Measurements from ENCODE around the gene UBE2QL1.

The UBE2QL1 gene

DNA sequence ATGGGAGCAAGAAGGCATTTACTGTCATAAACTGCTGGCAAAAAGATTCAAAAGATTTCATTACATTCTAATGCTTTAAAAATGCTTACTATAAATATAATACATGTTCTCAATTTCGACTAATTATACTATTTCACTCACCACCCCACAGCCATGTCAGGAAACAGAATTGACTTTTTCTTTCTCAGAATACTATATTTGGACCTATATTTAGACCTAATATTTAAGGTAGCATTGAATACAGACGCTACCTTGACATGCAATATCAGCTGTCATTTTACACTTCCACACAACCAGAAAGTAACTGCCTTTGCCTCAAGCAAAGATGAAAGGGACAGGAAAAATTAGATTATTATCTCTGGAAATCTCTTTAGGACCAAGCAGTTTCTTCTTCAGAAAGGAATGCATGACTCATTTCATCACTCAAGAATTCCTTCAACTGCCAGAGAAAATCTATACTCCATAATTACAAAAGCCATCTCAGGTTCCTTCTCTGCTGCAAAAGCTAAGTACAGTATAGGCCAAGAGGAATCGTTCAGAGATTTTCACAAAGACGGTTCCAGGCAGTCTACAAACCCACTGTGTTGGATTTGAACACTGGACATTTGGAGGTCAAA lies 11.8 kb upstream of the UBE2QL1 start (continued):
- TF ChIP-seq, protein P1, sequence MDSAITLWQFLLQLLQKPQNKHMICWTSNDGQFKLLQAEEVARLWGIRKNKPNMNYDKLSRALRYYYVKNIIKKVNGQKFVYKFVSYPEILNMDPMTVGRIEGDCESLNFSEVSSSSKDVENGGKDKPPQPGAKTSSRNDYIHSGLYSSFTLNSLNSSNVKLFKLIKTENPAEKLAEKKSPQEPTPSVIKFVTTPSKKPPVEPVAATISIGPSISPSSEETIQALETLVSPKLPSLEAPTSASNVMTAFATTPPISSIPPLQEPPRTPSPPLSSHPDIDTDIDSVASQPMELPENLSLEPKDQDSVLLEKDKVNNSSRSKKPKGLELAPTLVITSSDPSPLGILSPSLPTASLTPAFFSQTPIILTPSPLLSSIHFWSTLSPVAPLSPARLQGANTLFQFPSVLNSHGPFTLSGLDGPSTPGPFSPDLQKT (IDR thresholded peaks at IDR 0.05; ENCODE audit: borderline replicate concordance, low read depth, low read length), result no peak
- TF ChIP-seq SETDB1 (IDR thresholded peaks at IDR 0.05; ENCODE audit: insufficient read length, low read length) (no peak), ZNF585B (tag by site-specific recombination; IDR thresholded peaks at IDR 0.05) (no peak), KLF8 (tag by site-specific recombination; IDR thresholded peaks at IDR 0.05) (0 out of 2 replicates have a peak, but pooled peaks have one; percentile 32), KLF1 (tag by site-specific recombination; IDR thresholded peaks at IDR 0.05) (no peak), ZXDB (tag by site-specific recombination; IDR thresholded peaks at IDR 0.05) (no peak), ZNF350 (tag by site-specific recombination; IDR thresholded peaks at IDR 0.05) (no peak), ZNF510 (tag by site-specific recombination; IDR thresholded peaks at IDR 0.05; ENCODE audit: insufficient replicate concordance) (no peak), ZNF658 (tag by site-specific recombination; IDR thresholded peaks at IDR 0.05) (no peak), ZNF629 (tag by site-specific recombination; IDR thresholded peaks at IDR 0.05) (0 out of 2 replicates have a peak, but pooled peaks have one; percentile 35), HOXD13 (CRISPR knock-in tag; IDR thresholded peaks at IDR 0.05; ENCODE audit: borderline replicate concordance) (no peak), SP7 (tag by site-specific recombination; IDR thresholded peaks at IDR 0.05) (peak; percentile 88)
- TF ChIP-seq, protein P2, sequence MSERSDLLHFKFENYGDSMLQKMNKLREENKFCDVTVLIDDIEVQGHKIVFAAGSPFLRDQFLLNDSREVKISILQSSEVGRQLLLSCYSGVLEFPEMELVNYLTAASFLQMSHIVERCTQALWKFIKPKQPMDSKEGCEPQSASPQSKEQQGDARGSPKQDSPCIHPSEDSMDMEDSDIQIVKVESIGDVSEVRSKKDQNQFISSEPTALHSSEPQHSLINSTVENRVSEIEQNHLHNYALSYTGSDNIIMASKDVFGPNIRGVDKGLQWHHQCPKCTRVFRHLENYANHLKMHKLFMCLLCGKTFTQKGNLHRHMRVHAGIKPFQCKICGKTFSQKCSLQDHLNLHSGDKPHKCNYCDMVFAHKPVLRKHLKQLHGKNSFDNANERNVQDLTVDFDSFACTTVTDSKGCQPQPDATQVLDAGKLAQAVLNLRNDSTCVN (tag by site-specific recombination; optimal IDR thresholded peaks at IDR 0.05), result no peak

DNA sequence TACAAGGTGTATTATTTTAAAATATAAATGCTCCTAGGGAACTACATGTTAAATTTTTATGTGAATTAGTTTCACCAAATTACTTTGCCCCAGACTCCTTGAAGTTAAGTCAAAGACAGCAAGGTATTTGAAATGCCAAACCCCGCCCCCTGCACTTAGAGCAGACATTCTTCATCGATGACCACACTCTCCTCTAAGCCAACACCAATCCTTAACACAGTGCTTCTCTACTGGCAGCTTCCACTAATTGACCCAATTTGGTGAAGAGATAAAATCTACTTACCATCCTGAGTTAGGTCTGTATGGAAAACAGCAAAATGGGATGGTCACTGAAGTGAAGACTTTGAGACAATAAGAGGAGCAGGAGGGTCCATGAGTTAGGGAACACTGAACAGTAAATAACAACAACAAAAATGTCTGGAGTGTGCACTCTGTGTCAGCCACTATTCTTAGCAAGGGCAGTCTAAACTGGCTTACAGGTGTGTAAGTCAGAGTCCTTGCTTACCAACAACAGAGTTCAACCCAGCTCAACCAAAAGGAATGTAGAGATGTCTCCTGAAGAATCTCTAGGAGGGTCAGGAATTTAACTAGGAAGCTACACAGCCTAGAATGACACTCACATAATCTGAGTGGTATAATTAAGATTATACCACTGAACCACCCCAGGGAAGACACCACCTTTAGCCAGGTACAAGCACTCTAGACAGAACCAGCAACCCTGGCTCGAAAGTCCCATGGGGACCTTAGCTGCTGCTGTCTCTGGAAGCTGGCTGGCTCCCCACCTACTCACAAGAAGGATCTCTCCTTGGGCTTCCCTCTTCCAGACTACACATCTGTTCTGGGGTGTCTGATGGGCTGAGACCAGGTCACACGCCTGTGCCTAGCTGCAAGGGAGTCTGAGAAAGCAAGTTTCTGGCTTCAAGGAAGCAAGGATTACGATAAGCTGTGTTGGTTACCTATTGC lies 8.8 kb upstream of the UBE2QL1 start:
- Histone ChIP-seq H3K27ac (ENCODE audit: extremely low read depth, low read depth, low read length) (no peak overlapping the region), H3K4me3 (ENCODE audit: low read depth, low read length) (no peak overlapping the region), H3K4me1 (ENCODE audit: control insufficient read depth, insufficient read depth, low read length) (no peaks in the 10 kb centered on the region), H3K36me3 (ENCODE audit: control insufficient read depth in 2 of 2, insufficient read depth in 1 of 2, low read length in 2 of 2) (no peaks in the 10 kb centered on the region), H3K9me3 (ENCODE audit: control insufficient read depth, insufficient read depth, low read depth, low read length) (peaks cover 4% of the 10 kb centered on the region; the same call in 1 of the 2 replicates)
- TF ChIP-seq ZNF366 (tag by site-specific recombination; conservative IDR thresholded peaks at IDR 0.05), result peak; percentile 35; the same call in 1 of the 2 replicates
- TF ChIP-seq ZNF600 (tag by site-specific recombination; IDR thresholded peaks at IDR 0.05), result peak; percentile 75
- no peak for TF ChIP-seq ZNF747 (tag by site-specific recombination; IDR thresholded peaks at IDR 0.05)
- POLR2A ChIA-PET, result interaction anchor here (1.0 to 1.7 kb wide), 6 partner anchors 9 to 273 kb away, joined by 3 to 6 read pairs (median 3); partner anchors contain the start of genes MED10, TENT4A and UBE2QL1
- CTCF ChIA-PET, result interaction anchor here (0.8 to 1.4 kb wide), 2 partner anchors 11 to 66 kb away, joined by 3 read pairs; no protein-coding TSS in a partner anchor

DNA sequence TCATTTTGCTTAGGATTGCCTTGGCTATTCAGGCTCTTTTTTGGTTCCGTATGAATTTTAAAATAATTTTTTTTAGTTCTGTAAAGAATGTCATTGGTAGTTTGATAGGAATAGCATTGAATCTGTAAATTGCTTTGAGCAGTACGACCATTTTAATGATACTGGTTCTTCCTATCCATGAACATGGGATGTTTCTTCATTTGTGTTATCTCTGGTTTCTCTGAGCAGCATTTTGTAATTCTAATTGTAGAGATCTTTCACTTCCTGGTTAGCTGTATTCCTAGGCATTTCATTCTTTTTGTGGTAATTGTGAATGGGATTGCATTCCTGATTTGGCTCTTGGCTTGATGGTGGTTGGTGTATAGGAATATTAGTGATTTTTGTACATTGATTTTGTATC lies 6.3 kb upstream of the UBE2QL1 start:
- Histone ChIP-seq H3K4me1 (ENCODE audit: control insufficient read depth, insufficient read depth, low read length) (no peaks in the 10 kb centered on the region), H3K36me3 (ENCODE audit: control insufficient read depth in 2 of 2, insufficient read depth in 1 of 2, low read length in 2 of 2) (no peaks in the 10 kb centered on the region), H3K4me3 (ENCODE audit: low read depth, low read length) (no peak overlapping the region), H3K9me3 (ENCODE audit: control insufficient read depth, insufficient read depth, low read depth, low read length) (peaks cover 4% of the 10 kb centered on the region; the same call in 1 of the 2 replicates), H3K27ac (ENCODE audit: extremely low read depth, low read depth, low read length) (no peak overlapping the region)
- TF ChIP-seq MEIS1 (CRISPR knock-in tag; IDR thresholded peaks at IDR 0.05; ENCODE audit: borderline replicate concordance), result no peak
- peak; percentile 96 for TF ChIP-seq ZNF248 (tag by site-specific recombination; IDR thresholded peaks at IDR 0.05)
- CTCF ChIA-PET, result interaction anchor here (0.5 kb wide), 1 partner anchor 1018 kb away, joined by 3 read pairs; no protein-coding TSS in a partner anchor
- POLR2A ChIA-PET, result no interaction called here

Data from HEK293 (cell line).